ENCODE measurements around the gene OXSM.

The OXSM gene

GRCh38 chr3:25789596-25790556, at the start of gene OXSM:
OXSM (plus strand) TSS chr3:25790090; CDS start chr3:25791021, 931 bp downstream.
- DNase-seq (ENCODE audit: low read depth in 2 of 2, low spot score in 1 of 2) = peak; percentile 72 to 82

DNA sequence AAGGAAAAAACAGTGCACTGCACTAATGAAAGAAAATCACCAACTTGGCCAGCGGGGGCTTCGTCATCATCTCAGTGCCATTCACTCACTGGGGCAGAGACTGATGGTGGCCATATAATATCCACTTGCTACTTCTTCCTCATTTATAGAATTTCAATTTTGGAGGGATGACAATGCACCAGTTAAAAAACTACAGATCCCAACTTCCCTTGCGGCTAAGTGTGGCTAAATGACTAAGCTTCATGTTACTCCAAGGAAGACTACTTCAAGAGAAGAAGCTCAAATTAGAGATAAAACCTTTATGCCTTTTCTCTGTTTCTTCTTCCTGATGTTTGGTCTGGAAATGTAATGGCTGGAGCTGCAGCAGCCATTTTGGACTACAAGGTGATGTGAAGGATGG, 45.4 kb upstream of the OXSM start:
- no peak for DNase-seq (ENCODE audit: low read depth in 2 of 2, low spot score in 1 of 2)

DNA sequence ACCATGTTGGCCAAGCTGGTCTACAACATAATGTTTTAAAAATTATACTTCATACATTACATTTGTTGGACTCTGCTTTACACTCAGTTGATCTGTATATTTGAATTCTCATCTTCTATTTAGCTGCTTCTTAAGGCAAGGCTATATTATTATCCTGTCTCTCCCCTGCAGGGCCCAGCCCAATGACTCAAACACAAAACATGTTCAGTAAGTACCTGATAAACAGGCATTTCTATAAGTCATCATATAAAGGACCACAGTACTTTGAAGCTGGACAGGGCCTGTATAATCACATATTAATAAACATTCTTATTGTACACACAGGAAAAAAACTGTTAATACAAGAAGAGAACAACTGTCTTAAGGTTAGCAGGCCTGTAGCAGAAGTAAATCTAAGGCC, 42.9 kb upstream of the OXSM start:
- DNase-seq (ENCODE audit: low read depth in 2 of 2, low spot score in 1 of 2) = no peak

- DNase-seq (ENCODE audit: low read depth in 2 of 2, low spot score in 1 of 2) = no peak
Observed at GRCh38 chr3:25748189-25748588, 41.7 kb upstream of the OXSM start.

GRCh38 chr3:25749031-25749581, 40.8 kb upstream of the OXSM start:
- DNase-seq (ENCODE audit: low read depth in 2 of 2, low spot score in 1 of 2) = no peak

DNA sequence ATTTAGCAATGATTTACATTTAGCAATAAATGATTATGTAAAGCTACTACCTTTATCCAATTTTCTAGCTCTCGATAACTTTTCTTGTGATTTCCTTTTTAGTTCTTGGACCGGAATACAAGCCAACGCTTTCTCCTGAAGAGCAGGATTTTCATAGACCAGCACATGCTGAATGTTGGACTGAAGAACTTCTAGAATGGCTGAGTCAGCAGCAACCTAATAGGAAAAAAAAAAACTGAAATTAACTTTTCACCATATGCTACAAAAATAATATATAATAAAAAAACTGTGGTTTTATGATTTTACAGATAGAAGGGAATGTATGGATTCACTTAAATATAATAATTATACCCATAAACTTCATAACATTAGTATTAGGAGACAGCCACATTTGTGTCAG, 38.8 kb upstream of the OXSM start:
- DNase-seq (ENCODE audit: low read depth in 2 of 2, low spot score in 1 of 2) = no peak

GRCh38 chr3:25751725-25752124, 38.2 kb upstream of the OXSM start:
- no peak for DNase-seq (ENCODE audit: low read depth in 2 of 2, low spot score in 1 of 2)

GRCh38 chr3:25768851-25769250, 21.0 kb upstream of the OXSM start:
- no peak for DNase-seq (ENCODE audit: low read depth in 2 of 2, low spot score in 1 of 2)

GRCh38 chr3:25775936-25776335, 14.0 kb upstream of the OXSM start:
- no peak for DNase-seq (ENCODE audit: low read depth in 2 of 2, low spot score in 1 of 2)

GRCh38 chr3:25780618-25781017, 9.3 kb upstream of the OXSM start:
- DNase-seq (ENCODE audit: low read depth in 2 of 2, low spot score in 1 of 2) = no peak

DNA sequence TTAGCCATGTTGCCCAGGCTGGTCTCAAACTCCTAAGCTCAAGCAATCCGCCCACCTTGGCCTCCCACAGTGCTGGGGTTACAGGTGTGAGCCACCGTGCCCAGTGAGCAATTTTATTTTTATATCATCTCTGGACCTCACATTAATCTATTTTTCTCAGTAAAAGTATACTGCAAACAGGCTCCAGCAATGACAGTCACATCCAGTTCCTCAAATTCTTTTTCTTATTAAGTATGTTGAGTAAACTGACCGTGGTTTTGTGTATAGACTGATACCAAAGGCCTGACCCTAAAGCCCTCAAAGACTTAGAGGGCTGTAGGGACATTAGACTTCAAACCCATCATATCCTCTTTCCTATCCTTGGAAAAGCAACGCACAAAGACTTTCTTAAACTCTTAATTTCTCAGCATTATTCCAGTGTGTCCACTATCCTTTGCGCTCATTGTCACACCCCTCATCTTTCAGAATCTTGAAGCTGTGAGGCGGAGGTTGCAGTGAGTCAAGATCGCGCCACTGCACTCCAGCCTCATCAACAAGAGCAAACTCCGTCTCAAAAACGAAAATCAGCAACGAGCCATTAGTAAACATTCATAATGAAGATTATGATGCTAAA, 8.6 kb upstream of the OXSM start:
- DNase-seq (ENCODE audit: low read depth in 2 of 2, low spot score in 1 of 2) = no peak

DNA sequence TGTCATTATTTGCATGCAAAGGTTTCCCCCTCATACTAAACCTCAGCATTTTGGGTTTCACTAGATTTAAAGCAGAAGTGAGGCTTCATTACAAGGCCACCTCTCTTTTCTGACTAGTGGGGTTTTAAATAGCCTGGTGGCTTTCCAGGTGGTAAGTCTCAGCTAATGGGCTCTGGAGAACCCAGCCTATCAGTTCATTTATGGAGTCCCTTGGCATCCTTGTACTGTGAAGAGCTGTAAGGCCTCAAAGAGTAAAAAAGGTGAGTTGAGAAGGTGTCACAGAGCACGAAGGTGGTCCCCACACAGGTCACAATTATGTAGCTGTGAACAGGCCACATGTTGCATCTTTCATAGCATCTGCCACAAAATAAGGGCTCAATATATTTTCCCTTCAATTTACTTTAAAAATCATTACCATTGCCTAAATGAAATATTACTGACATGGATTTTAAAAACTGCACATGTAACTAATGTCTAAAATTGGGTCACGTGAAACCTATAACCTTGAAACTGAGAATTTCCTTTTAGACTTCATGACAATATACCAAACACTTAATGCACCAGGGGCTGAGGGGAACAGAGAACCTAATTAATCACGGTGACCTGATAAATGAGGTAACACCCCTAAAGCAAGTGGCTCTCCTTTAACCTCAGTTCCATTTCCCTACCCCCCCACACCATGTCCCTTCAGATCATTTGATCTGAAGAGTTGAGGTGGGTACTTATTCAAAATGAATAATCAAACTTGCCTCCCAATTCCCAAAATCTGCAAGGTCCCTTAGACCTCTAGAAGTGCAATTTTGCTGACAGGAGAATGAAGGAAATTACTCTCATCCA, 7.9 kb upstream of the OXSM start:
- no peak for DNase-seq (ENCODE audit: low read depth in 2 of 2, low spot score in 1 of 2)

- DNase-seq (ENCODE audit: low read depth in 2 of 2, low spot score in 1 of 2) = no peak
Observed at GRCh38 chr3:25782636-25782937, 7.3 kb upstream of the OXSM start.

- peak; percentile 52 to 70 for DNase-seq (ENCODE audit: low read depth in 2 of 2, low spot score in 1 of 2)
Observed at GRCh38 chr3:25782938-25783660, 6.8 kb upstream of the OXSM start, which contains the start of gene NGLY1. NGLY1 (minus strand) TSS chr3:25783443; CDS start chr3:25783390, 53 bp downstream.

DNA sequence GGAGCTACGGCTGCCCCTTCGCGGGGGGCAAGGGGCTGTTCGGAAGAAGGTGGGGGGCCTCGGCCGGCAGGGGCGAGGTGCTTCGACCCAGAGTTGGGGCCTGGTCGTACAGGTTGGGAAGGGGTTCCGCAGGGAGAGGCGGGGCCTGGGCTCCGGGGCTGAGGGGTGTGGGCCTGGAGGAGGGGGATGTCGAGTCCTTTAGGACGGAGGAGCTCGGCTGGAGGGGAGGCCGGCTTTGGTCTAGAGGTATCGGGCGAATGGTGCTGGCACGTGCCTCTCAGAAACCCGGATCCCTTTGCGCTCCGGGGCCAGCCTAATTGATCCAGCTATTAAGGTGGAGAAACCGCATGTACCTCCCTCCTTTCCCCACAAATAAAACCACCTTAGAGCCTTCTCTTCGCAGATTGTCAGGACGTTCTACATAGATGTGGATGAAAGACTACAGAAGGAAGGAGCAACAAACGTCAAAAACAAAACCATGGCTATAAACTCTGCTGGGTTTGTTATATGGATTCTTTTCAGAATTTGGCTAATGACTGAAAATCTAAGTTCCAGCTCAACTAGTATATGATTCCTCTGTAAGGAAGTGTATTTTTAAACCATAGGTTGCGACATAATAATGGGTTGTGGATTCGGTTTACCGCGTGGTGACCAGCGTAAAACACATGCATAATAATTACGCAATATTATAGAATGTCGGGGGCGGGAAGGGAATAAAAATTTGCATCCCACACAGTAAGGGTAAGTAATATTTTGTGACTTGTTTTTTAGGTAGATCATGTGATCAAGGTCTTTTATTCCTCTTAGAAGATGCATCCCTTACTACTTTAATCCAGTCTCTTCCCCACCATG, 6.0 kb upstream of the OXSM start:
- DNase-seq (ENCODE audit: low read depth in 2 of 2, low spot score in 1 of 2) = no peak

GRCh38 chr3:25784971-25785370, 4.9 kb upstream of the OXSM start:
- no peak for DNase-seq (ENCODE audit: low read depth in 2 of 2, low spot score in 1 of 2)

GRCh38 chr3:25785826-25786225, 4.1 kb upstream of the OXSM start:
- no peak for DNase-seq (ENCODE audit: low read depth in 2 of 2, low spot score in 1 of 2)

- no peak for DNase-seq (ENCODE audit: low read depth in 2 of 2, low spot score in 1 of 2)
Observed at GRCh38 chr3:25787689-25788088, 2.2 kb upstream of the OXSM start.

DNA sequence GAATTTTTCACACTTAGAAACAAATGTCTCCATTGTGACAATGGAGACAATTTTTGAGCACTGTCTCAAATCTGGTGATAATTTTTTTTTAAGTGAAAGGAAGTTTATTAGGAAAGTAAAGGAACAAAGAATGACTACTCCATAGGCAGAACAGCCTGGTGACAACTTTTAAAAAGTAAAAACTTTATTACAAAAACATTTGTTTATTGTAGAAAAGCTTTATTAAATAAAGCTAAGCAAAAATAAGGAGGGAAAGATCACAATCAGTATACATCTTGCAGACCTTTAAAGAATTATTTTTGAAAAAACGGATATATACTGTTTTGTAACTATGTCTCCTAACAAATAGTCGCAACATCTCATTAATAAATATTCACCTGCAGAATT, 688 bp upstream of the OXSM start:
- DNase-seq (ENCODE audit: low read depth in 2 of 2, low spot score in 1 of 2) = no peak

DNA sequence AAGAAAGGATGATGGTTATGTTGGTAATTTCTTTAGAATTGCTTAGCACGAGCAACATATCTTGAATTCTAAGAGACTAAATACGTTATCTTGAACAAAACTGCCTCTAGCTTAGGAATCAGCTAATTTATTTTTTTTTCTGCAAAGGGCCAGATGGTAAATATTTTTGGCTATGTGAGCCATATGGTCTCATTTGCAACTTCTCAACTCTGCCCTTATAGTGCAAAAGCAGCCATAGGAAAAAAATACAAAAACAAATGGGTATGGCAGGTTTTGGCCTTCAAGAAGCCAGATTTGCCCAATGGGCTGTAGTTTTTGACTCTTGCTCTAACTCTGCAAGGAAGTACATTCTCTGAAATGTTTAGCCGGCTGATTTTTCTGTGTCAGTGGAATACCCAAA, 11.9 kb downstream of the OXSM start:
- no peak for DNase-seq (ENCODE audit: low read depth in 2 of 2, low spot score in 1 of 2)

Measured in stimulated activated CD8-positive, alpha-beta memory T cell treated with anti-CD3 and anti-CD28 coated beads, Interleukin-4, amount 100 ng/mL, for 1 hour (primary cell).